Hepatocyte (in vitro differentiated cells): Measurements from ENCODE around the gene TPM4. TPM values are rescaled to one million over a fixed set of nuclear protein-coding genes. Genes with fewer than 3 reads are reported as not detected.

Experiments used
- polyA plus RNA-seq: library from polyadenylated mRNA; unstranded; fragments of >200 nt; fragmentation: Nextera tagmentation; extraction: Ambion mirVana; gene quantifications from 2 replicates; pipeline ENCODE4 v1.2.1, GENCODE V29; 2016
- total RNA-seq: library from RNA; depleted of rRNA; stranded (reverse); fragments of >200 nt; gene quantifications from 2 replicates; pipeline ENCODE4 v1.2.3, GENCODE V29; 2014

The TPM4 gene
- total and polyA plus RNA-seq, 2 experiments from 2014 or later: 337 to 417 TPM

Other genes with a start within 250 kb of the TPM4 start
- gene CYP4F2, start 178.4 kb upstream of the TPM4 start, total RNA-seq: not detected in 2 replicates
- gene CYP4F2, start 178.4 kb upstream of the TPM4 start, polyA plus RNA-seq: not detected in 2 replicates
- not detected in 2 replicates for gene CYP4F11, start 142.0 kb upstream of the TPM4 start, total RNA-seq
- gene CYP4F11, start 142.0 kb upstream of the TPM4 start, polyA plus RNA-seq: not detected in 2 replicates
- gene OR10H4, start 127.5 kb upstream of the TPM4 start, total RNA-seq: not detected in 2 replicates
- not detected in 2 replicates for gene OR10H4, start 127.5 kb upstream of the TPM4 start, polyA plus RNA-seq
- gene RAB8A, start 35.4 kb downstream of the TPM4 start, total RNA-seq: 60.2 and 77.0 TPM in 2 replicates
- 84.4 and 89.5 TPM in 2 replicates for gene RAB8A, start 35.4 kb downstream of the TPM4 start, polyA plus RNA-seq
- 4.0 and 6.1 TPM in 2 replicates for gene HSH2D, start 67.2 kb downstream of the TPM4 start, total RNA-seq
- gene HSH2D, start 67.2 kb downstream of the TPM4 start, polyA plus RNA-seq: 3.5 and 3.7 TPM in 2 replicates
- not detected in 2 replicates for gene CIB3, start 97.0 kb downstream of the TPM4 start, total RNA-seq
- gene CIB3, start 97.0 kb downstream of the TPM4 start, polyA plus RNA-seq: not detected in 2 replicates
- gene FAM32A, start 108.9 kb downstream of the TPM4 start, total RNA-seq: 132 and 133 TPM in 2 replicates
- gene FAM32A, start 108.9 kb downstream of the TPM4 start, polyA plus RNA-seq: 144 and 154 TPM in 2 replicates
- gene AP1M1, start 121.4 kb downstream of the TPM4 start, total RNA-seq: 56.3 and 56.7 TPM in 2 replicates
- 92.6 and 93.3 TPM in 2 replicates for gene AP1M1, start 121.4 kb downstream of the TPM4 start, polyA plus RNA-seq
- gene KLF2, start 248.3 kb downstream of the TPM4 start, total RNA-seq: 3.0 and 4.5 TPM in 2 replicates
- gene KLF2, start 248.3 kb downstream of the TPM4 start, polyA plus RNA-seq: 27.7 and 40.9 TPM in 2 replicates